ENCODE results near the gene FZR1. TPM values are rescaled to one million over a fixed set of nuclear protein-coding genes. Genes with fewer than 3 reads are reported as not detected.
"Not testable (repeated sequence)": the region's sequence is repeated elsewhere in the genome, so short reads cannot be mapped to it uniquely, and the experiment has no call there.

FZR1 gene
- total RNA-seq, 1 experiment from 2014 or later = 31.1 TPM

- Histone ChIP-seq H3K4me3 (no peak overlapping the region), H3K36me3 (no peaks in the 10 kb centered on the region)
Measured at GRCh38 chr19:3580156-3580934, 74.2 kb downstream of the FZR1 start.

DNA sequence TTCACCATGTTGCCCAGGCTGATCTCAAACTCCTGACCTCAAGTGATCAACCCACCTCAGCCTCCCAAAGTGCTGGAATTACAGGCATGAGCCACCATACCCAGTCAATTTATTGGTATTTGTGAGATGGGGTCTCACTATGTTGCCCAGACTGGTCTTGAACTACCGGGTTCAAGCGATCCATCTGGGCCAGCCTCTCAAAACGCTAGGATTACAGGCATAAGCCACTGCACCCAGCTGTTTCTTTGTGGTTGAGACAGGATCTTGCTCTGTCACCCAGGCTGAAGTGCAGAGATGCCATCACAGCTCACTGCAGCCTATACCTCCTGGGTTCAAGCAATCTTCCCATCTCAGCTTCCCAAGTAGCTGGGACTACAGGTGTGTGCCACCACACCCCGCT, 75.7 kb downstream of the FZR1 start:
- H3K36me3 ChIP-seq, H3K9me3 ChIP-seq, DNase-seq, H3K4me3 ChIP-seq, H3K27me3 ChIP-seq: not testable (repeated sequence)

More at GRCh38 chr19:3580156-3580934, 74.2 kb downstream of the FZR1 start:
- DNase-seq = no peak
- Histone ChIP-seq H3K27me3 (no peaks in the 10 kb centered on the region), H3K9me3 (no peaks in the 10 kb centered on the region)

GRCh38 chr19:3584036-3584802, 78.1 kb downstream of the FZR1 start:
- not testable (repeated sequence) for H3K9me3 ChIP-seq, H3K4me3 ChIP-seq, H3K36me3 ChIP-seq, DNase-seq, H3K27me3 ChIP-seq

DNA sequence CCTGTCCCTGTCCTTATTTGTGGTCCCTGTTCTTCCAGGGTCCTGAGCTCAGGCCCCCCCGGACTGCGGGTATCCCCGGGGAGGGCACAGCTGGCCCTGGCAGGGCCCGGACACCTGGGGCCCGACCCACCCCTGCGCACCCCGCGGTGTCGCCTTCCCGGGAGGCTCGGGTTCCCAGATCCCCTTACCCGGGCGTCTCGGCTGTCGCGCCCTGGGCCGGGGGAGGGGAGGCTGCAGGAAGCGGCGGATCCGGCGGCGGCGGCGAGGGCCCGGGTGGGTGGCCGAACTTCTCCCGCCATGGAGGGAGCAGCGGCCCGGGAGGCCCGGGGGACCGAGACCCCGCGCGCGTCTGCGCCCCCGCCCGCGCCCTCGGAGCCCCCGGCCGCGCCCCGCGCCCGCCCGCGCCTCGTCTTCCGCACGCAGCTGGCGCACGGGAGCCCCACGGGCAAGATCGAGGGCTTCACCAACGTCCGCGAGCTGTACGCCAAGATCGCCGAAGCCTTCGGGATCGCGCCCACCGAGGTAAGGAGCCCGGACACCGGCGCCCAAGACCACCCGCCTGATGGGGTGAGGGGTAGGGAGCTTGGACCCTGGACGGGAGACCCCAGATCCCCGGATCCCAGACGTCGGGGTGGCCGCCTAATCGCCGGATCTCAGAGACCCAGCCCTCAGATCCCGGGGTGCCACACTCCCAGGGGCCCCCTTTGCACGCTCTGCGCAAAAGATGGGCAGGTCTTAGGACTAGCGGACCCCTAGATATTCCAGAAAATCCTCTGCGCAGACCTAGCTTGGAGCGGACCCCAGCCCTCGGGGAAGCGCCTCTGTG, 79.4 kb downstream of the FZR1 start, which contains the start of gene GIPC3:
Gene GIPC3, plus strand, starts transcription at position 178 of the 826 bp plus-strand sequence. Its CDS starts 120 bp downstream, at position 298.
- Histone ChIP-seq H3K36me3 (no peaks in the 10 kb centered on the region), H3K9me3 (no peaks in the 10 kb centered on the region), H3K27me3 (0 out of 2 replicates have a peak, but pooled peaks cover 4% of the 10 kb centered on the region), H3K4me3 (no peak within 1 kb of the TSS)
- DNase-seq = no peak

DNA sequence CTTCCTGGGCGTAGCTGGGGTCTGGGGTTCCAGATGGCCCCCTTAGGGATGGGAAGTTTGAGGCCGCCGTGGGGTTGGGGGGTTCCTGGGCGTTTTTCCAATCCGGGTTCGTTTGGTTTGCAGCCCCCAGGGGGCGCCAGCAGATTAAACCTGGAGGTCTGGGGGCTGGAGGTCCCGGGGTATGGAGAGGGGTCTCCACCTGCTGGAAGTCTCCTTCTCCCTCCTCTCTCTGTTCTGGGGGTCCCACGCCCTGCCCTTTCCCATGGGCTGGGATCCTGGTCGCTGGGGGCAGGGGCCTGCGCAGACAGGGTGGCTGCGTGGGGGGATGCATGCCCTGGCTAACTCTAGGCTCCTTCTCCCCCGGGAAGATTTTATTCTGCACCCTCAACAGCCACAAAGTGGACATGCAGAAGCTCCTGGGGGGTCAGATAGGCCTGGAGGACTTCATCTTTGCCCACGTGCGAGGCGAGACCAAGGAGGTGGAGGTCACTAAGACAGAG, 80.1 kb downstream of the FZR1 start:
- H3K4me3 ChIP-seq = no peak overlapping the region
- H3K9me3 ChIP-seq = no peaks in the 10 kb centered on the region
- no peaks in the 10 kb centered on the region for H3K36me3 ChIP-seq
- DNase-seq = no peak
- H3K27me3 ChIP-seq = 0 out of 2 replicates have a peak, but pooled peaks cover 4% of the 10 kb centered on the region

DNA sequence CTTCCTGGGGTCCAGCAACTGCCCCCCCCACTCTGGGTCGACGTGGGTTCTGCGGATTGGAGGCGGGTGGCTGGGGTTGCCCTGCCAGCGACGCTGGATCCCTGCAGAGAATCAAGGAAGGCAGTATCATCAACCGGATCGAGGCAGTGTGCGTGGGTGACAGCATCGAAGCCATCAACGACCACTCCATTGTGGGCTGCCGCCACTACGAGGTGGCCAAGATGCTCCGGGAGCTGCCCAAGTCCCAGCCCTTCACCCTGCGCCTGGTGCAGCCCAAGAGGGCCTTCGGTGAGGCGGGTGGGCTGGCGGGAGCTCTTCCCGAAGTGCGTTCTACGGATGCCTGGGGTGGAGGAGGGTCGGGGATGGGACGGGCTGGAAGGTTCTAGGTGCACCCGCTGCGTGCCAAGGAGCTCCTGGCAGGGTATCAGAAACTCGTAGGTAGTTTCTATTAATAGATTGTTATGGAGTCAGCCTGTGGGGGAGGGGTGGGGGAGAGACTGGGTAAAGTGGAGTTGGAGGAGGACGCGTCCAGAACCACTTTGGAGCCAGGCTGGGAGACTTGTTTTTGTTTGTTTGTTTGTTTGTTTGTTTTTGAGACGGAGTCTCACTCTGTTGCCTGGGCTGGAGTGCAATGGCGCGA, 80.7 kb downstream of the FZR1 start:
- no peaks in the 10 kb centered on the region for H3K9me3 ChIP-seq
- no peaks in the 10 kb centered on the region for H3K36me3 ChIP-seq
- no peak overlapping the region for H3K4me3 ChIP-seq
- DNase-seq = no peak
- 0 out of 2 replicates have a peak, but pooled peaks cover 4% of the 10 kb centered on the region for H3K27me3 ChIP-seq

Other genes starting within 250 kb of the FZR1 start
- 1.7 and 14.1 TPM in 2 replicates for gene NFIC, start 139.7 kb upstream of the FZR1 start, total RNA-seq (2014; rRNA removed; shearing (Covaris generic); ENCODE audit: low replicate concordance)
- not detected in 2 replicates for gene SMIM24, start 25.8 kb upstream of the FZR1 start, total RNA-seq (2014; rRNA removed; shearing (Covaris generic); ENCODE audit: low replicate concordance)
- not detected in 2 replicates for gene SMIM44, start 22.9 kb upstream of the FZR1 start, total RNA-seq (2014; rRNA removed; shearing (Covaris generic); ENCODE audit: low replicate concordance)
- 20.8 and 34.5 TPM in 2 replicates for gene DOHH, start 5.6 kb upstream of the FZR1 start, total RNA-seq (2014; rRNA removed; shearing (Covaris generic); ENCODE audit: low replicate concordance)
- gene TEKTIP1, start 32.9 kb downstream of the FZR1 start, total RNA-seq (2014; rRNA removed; shearing (Covaris generic); ENCODE audit: low replicate concordance) = not detected in 2 replicates
- 17.6 and 26.4 TPM in 2 replicates for gene MFSD12, start 51.3 kb downstream of the FZR1 start, total RNA-seq (2014; rRNA removed; shearing (Covaris generic); ENCODE audit: low replicate concordance)
- 42.5 and 43.5 TPM in 2 replicates for gene HMG20B, start 66.6 kb downstream of the FZR1 start, total RNA-seq (2014; rRNA removed; shearing (Covaris generic); ENCODE audit: low replicate concordance)
- not detected in 2 replicates for gene GIPC3, start 79.2 kb downstream of the FZR1 start, total RNA-seq (2014; rRNA removed; shearing (Covaris generic); ENCODE audit: low replicate concordance)
- 1.9 and 2.1 TPM in 2 replicates for gene TBXA2R, start 100.6 kb downstream of the FZR1 start, total RNA-seq (2014; rRNA removed; shearing (Covaris generic); ENCODE audit: low replicate concordance)
- 13.1 and 25.3 TPM in 2 replicates for gene CACTIN, start 120.5 kb downstream of the FZR1 start, total RNA-seq (2014; rRNA removed; shearing (Covaris generic); ENCODE audit: low replicate concordance)
- 2.8 and 5.6 TPM in 2 replicates for gene PIP5K1C, start 194.2 kb downstream of the FZR1 start, total RNA-seq (2014; rRNA removed; shearing (Covaris generic); ENCODE audit: low replicate concordance)
- not detected in 2 replicates for gene TJP3, start 202.1 kb downstream of the FZR1 start, total RNA-seq (2014; rRNA removed; shearing (Covaris generic); ENCODE audit: low replicate concordance)

All from MG63 (cell line).